GM12872 (cell line): ENCODE results near the gene WIPF1.

Experiments
- TF ChIP-seq, protein P1 (sequence below): IDR thresholded peaks from 3 replicates; pipeline ENCODE4 v1.5.1; 2011; ENCODE audit warnings: low read depth, mild to moderate bottlenecking, low read length, moderate library complexity; ENCODE audit not compliant: insufficient read depth

WIPF1 gene

DNA sequence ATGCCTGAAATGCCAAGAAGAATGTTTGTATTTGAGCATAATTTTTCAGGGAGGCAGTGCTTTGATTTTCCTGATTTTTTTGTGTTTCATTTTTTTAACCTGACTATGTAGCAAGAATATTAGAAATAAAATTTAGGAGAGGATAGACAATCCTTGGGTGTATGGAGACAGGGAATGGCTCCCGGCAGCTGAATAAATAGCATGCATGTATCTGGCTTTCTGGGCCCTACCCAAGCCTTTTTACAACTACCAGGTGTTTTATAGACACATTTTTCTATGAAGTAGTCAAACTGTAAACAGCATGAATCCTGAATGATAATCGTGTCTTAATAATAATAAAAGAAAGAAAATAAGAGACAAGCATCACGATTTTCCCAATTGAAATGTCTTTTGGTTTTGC is 52.4 kb downstream of the WIPF1 start:
- TF ChIP-seq, protein P1, sequence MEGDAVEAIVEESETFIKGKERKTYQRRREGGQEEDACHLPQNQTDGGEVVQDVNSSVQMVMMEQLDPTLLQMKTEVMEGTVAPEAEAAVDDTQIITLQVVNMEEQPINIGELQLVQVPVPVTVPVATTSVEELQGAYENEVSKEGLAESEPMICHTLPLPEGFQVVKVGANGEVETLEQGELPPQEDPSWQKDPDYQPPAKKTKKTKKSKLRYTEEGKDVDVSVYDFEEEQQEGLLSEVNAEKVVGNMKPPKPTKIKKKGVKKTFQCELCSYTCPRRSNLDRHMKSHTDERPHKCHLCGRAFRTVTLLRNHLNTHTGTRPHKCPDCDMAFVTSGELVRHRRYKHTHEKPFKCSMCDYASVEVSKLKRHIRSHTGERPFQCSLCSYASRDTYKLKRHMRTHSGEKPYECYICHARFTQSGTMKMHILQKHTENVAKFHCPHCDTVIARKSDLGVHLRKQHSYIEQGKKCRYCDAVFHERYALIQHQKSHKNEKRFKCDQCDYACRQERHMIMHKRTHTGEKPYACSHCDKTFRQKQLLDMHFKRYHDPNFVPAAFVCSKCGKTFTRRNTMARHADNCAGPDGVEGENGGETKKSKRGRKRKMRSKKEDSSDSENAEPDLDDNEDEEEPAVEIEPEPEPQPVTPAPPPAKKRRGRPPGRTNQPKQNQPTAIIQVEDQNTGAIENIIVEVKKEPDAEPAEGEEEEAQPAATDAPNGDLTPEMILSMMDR, result no peak

DNA sequence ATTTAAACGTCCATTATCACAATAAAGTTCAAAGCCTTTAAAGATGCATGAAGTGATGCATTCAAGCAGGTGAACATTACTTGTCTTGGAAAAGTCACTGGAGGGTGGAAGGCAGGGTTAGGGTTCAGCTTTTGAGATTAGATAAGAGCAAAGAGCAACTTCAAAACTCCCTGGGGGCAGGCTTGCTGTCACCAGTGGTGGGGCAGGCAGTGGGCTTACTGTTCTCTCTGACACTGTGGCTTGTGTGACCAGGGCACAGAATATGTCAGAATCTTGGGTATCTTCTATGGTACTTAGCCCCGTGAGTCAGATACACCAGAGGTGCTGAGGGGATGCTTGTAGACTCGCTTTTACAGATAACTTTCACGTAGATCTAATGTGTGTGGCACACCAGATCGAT is 52.8 kb downstream of the WIPF1 start:
- TF ChIP-seq, protein P1, result no peak

DNA sequence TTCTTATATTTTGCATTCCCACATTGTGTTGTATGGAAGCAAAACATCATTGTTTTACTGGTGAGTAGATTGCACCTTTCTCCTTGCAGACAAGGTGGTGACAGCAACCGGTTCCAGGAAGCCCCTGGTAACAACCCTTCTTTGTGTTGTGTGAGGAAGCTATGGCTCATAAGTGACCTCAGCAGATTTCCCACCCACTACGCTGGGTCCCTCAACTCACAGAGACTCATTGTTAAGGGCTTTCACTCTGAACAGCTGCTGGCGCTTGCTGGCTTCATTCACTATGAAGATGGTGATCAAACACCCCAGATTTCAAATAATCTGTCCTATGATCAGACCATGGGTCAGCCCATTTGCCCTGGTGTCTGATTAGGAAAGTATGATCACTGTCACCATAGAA is 53.4 kb downstream of the WIPF1 start:
- TF ChIP-seq, protein P1, result no peak

DNA sequence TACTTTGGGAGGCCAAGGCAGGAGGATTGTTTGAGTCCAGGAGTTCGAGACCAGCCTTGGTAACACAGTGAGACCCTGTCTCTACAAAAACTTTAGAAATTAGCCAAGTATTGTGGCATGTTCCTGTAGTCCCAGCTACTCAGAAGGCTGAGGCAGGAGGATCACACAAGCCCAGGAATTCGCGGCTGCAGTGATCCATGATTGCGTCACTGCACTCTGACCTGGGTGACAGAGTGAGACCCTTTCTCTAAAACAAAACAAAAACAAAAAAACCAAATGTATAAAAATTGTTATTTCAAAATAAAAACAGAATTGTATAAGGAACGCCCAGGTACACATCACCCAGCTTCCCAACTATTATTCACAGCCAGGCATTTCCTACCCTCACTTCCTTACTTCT is 56.7 kb downstream of the WIPF1 start:
- TF ChIP-seq, protein P1, result no peak

DNA sequence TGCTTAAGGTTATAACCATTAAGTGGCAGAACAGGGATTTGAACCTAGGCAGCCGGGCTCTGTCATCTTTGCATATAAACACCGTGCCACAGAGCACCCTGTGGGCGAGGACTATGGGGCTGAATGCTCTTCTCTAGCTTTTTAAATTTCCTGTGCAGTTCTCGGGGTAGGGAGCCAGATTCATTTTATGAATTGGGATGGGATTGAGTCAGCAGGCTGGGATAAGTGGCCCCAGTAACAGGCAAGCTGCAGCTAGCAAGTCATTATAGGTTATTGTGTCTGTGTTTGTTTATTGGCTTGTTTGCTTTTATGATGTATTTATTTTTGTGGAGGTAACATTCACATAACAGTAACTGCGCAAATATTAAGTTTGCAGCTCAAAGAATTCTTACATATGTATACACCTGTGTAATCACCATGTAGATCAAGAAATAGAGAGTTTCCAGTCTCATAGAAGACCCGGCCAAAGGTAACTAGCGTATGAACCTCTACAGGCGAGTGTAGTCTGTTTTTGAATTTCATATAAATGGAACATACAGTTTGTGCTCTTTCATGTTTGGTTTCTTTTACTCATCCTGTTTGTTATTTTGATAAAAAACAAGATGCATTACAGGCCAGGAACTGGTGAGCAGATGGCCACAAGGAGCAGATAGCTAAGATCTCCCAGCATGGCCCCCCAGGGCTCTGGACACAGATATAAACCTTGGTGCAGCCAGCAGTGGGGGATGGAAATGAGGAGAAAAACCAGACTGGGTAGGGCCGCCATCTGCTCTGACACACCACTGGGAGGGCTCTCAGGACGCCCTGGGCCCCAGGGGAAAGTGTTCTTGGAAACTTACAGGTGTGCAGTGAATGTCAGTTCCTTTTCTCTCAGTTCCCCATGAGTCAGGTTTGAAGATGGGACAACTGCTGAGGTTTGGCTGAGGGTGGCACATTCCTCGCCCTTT is 61.6 kb downstream of the WIPF1 start:
- TF ChIP-seq, protein P1, result no peak

DNA sequence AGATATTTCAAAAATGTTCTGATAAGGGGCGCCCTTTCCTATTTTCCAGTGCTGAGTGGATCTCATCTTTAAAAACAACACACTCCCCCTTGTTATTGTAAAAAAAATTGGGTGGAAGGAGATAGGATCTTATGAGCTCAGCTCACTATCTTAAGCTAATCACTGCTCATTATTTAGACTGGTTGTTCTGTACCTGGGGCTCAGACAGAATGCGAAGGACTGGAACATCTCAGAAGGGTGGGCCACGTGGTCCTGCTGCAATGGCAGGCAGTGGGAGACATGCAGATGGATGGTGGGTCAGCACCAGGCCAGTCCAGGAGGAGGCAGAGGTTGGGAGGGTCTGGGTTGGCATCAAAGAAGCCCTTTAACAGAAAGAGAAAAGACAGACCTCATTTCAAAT is 62.5 kb downstream of the WIPF1 start:
- TF ChIP-seq, protein P1, result no peak

DNA sequence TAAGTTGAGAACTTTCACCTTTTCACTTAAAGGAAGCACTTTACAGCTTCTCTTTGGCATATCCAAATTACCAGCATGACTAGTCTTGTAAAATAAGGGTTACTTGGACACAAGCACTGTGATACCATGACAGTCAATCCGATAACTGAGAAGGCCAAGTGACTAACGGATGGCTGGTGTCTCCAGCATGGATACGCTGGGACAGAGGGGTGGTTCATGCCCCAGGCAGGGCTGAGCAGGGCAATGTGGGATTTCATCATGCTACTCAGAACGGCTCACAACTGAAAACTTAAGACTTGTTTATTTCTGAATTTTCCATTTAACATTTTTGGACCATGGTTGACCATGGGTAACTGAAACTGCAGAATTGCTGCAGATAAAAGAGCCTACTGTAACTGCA is 67.7 kb downstream of the WIPF1 start:
- TF ChIP-seq, protein P1, result no peak
